KBM-7 (cell line): Measurements from ENCODE around the gene ZNF385B.

Experiments used
- DNase-seq: peaks from one replicate; pipeline ENCODE4 v3.0.0-alpha.2; 2015
- in situ Hi-C: fragments of 300-500 bp; cut with MboI; formaldehyde crosslinking; loops from 2 replicates; pipeline ENCODE4 v1.14.3; 2020; ENCODE audit warnings: low sequenced_read_pairs, low pct_unique_long_range_greater_than_20kb, mixed read lengths

Gene ZNF385B

DNA sequence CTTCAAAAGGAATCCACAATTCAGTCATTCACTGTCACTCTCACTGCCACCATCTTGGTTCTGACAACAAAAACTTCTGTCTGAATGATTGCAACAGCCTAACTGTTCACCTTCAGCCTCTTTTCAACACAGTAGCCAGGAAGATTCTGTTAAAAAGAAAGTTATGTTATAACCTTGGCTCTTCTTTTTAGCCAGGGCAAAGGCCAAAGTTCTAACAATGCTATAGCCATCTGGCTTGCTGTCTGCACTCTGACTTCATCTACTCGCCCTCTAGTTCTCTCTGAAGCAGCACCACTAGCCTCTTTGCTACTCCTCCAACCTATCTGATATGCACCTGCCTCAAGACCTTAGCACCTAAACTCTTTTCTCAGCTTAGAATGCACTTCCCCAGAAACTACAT lies 158.5 kb downstream of the ZNF385B start:
- in situ Hi-C loops = no loop called here
- DNase-seq = no peak

DNA sequence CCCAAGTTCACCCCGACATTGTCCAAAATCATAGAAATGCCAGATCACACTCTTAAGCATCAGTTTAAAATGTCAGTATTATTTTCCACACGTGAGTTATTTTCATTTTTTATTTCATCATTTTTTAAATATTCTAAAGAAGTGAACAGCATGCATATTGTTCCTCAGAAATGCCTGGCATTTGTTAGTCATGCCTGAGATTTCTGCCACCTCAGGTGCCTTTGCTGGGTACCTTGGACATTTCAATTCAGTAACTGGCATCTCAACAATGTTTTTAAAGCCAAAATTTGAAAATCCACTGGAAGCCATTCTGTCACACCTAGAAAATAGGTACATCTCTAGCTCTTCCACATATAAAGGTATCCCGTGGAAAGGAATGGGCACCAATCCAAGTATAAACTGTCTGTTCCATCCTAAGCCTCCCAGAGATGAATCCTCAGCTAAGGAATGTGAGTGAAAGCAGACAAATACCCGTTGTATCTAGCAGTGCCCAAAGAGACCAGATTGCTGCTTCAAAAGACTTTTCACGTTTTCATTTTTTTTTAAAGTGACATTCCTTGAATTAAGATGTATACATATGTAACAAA lies 159.8 kb downstream of the ZNF385B start:
- DNase-seq = no peak
- in situ Hi-C loops = no loop called here

DNA sequence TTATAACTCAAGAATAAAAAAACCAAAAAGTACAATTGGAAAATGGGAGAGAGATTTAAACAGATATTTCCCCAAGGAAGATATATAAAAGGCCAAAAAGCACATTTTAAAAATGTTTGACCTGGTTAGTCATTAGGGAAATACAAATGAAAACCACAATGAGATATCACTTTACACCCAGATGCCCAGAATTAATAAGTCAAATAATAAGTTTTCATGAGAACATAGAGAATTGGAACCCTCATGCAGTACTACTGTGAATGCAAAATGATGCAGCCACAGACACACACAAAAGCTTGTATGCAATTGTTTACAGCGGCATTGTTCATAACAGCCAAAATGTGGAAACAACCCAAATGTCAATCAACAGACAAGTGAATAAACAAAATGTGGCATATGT lies 165.9 kb downstream of the ZNF385B start:
- in situ Hi-C loops = no loop called here
- DNase-seq = no peak

- no peak for DNase-seq
Observed at GRCh38 chr2:179694963-179695362, 166.4 kb downstream of the ZNF385B start.

DNA sequence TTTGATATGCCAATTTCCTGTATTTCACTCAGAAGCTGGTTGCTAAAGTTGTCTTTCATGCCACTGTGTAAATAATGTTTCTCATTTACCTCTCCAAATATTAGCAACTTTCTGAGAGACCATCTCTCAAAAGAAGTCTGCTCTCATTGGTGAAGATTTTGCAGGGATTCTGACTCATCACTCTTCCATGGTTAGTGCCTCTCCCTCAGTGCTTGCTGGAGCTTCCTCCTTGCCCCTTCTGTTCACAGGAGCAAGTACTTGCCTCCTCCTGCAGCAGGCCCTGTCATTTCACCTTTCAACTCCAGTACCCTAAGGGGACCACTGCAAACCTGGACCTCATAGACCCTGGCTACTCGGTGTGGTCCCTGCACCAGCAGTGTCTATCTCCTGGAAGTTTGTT lies 168.8 kb downstream of the ZNF385B start:
- no peak for DNase-seq
- in situ Hi-C loops = no loop called here

More at GRCh38 chr2:179694963-179695362, 166.4 kb downstream of the ZNF385B start:
- in situ Hi-C loops = no loop called here

- in situ Hi-C loops = no loop called here
- DNase-seq = no peak
Observed at GRCh38 chr2:179692043-179692442, 169.4 kb downstream of the ZNF385B start.

DNA sequence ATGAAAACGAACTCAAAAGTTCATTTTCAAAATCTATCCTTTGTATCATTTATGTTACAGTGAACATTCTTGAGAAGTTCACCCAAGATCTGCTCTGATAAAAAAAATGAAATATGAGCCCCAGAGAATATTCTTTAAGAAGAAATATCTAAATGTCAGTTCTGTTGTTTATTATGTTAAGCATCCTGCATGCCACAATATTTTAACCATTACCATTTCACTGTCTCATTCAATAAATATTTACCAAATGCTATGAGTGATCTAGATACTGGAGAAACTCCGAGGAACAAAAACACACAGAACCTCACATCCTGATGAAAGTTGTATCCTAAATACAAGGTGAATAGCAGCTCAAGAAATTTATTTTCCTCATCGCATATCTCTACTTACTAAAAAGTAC lies 170.2 kb downstream of the ZNF385B start:
- in situ Hi-C loops = no loop called here
- no peak for DNase-seq

- in situ Hi-C loops = no loop called here
- DNase-seq = no peak
Observed at GRCh38 chr2:179686718-179687342, 174.6 kb downstream of the ZNF385B start.

GRCh38 chr2:179686069-179686468 lies 175.3 kb downstream of the ZNF385B start:
- in situ Hi-C loops = no loop called here
- DNase-seq = no peak

DNA sequence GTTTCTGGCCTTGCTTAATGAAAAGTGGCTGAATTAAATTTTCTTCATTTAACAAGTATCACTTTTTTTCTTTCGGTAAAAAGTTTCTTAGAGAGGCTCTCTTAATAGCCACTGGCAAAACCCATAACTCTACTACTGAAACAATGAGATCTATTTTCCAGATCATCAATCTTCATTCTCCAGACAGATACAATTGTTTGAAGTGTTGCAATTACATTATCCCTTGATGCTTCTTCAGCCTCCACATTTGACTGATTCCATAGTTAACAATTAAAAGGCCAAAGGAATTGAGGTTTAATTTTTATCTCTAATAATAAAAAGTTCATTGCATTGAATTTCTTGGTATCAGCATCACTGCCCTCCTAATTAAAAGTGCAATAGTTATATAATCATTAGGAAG lies 176.3 kb downstream of the ZNF385B start:
- DNase-seq = no peak
- in situ Hi-C loops = no loop called here

DNA sequence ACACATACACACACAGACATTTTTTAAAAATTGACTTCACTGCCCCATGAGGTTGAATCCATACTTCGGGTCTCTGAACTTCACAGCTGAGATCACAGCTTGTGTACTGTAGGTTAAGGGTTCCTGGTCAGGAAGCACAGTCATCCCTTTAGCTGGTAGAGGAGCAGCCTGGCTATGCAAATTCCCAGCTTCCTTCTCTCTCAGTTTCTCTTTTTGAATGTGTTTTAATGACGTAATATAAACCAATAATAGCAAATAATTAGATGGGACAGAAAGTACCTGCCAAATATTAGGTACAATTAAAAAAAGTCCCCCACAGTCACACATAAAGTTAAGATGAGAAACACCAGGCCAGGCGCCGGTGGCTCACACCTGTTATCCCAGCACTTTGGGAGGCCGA lies 178.7 kb downstream of the ZNF385B start:
- no peak for DNase-seq
- in situ Hi-C loops = no loop called here

- DNase-seq = no peak
- in situ Hi-C loops = no loop called here
Observed at GRCh38 chr2:179677746-179678505, 183.5 kb downstream of the ZNF385B start.

GRCh38 chr2:179677077-179677688 lies 184.2 kb downstream of the ZNF385B start:
- no peak for DNase-seq
- in situ Hi-C loops = no loop called here

DNA sequence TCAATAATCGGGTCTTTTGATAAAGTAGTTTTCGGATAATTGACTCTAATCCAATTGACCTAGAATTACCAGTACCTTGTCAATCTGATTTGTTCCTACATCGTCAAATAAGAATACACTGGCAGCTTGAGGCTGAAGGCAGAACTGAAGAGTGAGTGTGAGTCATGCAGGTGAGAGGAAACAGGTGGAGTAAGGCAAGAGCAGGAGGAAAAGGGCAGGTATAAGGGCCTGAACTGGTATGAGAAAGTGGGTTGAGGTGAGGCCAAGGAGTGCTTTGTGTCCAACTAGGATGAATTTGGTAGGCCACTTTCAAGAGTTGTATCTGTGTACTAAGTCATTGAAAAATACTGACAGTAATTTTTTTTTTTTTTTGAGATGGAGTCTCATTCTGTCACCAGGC lies 186.0 kb downstream of the ZNF385B start:
- in situ Hi-C loops = no loop called here
- no peak for DNase-seq

DNA sequence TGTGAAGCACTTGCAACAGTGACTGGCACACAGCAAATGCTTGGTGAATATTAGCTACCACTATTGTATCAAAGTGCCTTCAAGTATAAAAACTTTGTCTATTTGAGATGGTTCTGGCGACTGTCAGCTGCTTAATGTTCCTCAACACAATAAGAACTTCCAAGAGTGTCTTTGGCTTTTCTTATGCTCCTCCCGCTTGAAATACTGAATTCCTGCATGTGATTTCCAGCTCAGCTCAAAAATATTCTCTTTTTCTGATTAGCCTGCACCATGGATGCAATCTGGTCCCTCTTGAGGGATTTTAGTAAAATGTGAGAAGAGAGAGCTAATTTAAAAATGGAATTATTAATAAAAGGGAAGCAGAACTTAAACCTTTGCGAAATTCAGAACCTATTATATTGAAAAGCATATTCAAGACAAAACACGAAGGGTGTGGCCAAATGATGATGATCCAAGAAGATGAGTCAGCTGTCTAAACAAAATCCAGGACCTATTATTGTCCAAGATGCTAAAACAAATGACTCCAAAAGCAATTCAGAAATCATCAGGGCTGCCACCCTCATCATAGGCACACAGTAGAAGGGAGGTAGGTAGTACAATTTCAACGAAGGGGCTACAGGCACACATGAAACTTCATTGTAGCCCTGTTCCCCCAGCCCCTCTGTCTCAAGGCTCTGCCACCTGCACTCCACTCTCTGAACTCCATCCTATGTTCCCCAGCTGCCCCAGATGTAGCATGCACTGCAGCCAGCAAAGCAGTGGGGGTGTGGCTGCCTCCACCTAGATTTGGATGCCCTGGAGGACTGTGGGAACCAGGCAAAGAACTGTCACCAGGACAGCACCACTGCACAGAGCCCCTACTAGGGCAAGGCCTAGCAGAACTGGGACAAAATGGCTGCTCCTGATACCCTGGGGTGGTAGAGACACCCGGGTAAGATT lies 190.1 kb downstream of the ZNF385B start:
- no peak for DNase-seq
- in situ Hi-C loops = no loop called here

GRCh38 chr2:179669196-179669595 lies 192.2 kb downstream of the ZNF385B start:
- DNase-seq = no peak
- in situ Hi-C loops = no loop called here

GRCh38 chr2:179664972-179665812 lies 196.2 kb downstream of the ZNF385B start:
- in situ Hi-C loops = no loop called here
- no peak for DNase-seq

- in situ Hi-C loops = no loop called here
- DNase-seq = no peak
Observed at GRCh38 chr2:179661986-179662385, 199.4 kb downstream of the ZNF385B start.
